OCI-LY1 (cell line): ENCODE measurements around the gene MTMR2.

Source experiments
- CTCF ChIP-seq: fragments of 200-600 bp; sonication (generic), shearing (Covaris generic); IDR thresholded peaks from 2 replicates; pipeline ENCODE4 v1.5.1; 2017; ENCODE audit warnings: mild to moderate bottlenecking, antibody characterized with exemption, low read length, moderate library complexity, mixed read lengths
- EZH2 ChIP-seq: fragments of 200-600 bp; sonication (generic), shearing (Covaris generic); IDR thresholded peaks from 2 replicates; pipeline ENCODE4 v1.8.0; 2017; ENCODE audit warnings: borderline replicate concordance, mixed run types, mild to moderate bottlenecking, antibody characterized with exemption, low read length, moderate library complexity, mixed read lengths

- no peak for TF ChIP-seq CTCF
- no peak for TF ChIP-seq EZH2
Observed at GRCh38 chr11:95799546-95799945, 124.4 kb downstream of the MTMR2 start.
